ENCODE data around the gene MGAT4A. TPM values are rescaled to one million over a fixed set of nuclear protein-coding genes. Genes with fewer than 3 reads are reported as not detected.
A peak's percentile ranks its signal among the peaks of the same experiment; 100 is the strongest.

Gene MGAT4A
- total RNA-seq (10 to 100 TPM; 65.2 to 66.8 TPM), polyA plus RNA-seq (211 TPM)

- peak within 1 kb of the TSS; percentile 79 to 98 (median 95) for H3K27ac Mint-ChIP-seq
- Histone ChIP-seq H3K36me3 (ENCODE audit: insufficient read depth, low read length) (no peaks in the 10 kb centered on the region), H3K9me3 (ENCODE audit: low read length) (no peaks in the 10 kb centered on the region), H3K27me3 (ENCODE audit: insufficient read depth, low read length, poor library complexity, severe bottlenecking) (no peaks in the 10 kb centered on the region), H3K27ac (ENCODE audit: low read depth, low read length) (peak within 1 kb of the TSS; percentile 81), H3K4me3 (ENCODE audit: low read length) (peak within 1 kb of the TSS; percentile 72), H3K4me1 (ENCODE audit: insufficient read depth, low read length) (peaks cover 62% of the 10 kb centered on the region)
- ChIA-PET CTCF (interaction anchor here (1.0 to 5.1 kb wide), 13 partner anchors 21 to 122 kb away, joined by 3 to 33 read pairs (median 6); no protein-coding TSS in a partner anchor), POLR2A (interaction anchor here (1.0 to 6.4 kb wide), 12 partner anchors 17 to 266 kb away, joined by 3 to 94 read pairs (median 6); no protein-coding TSS in a partner anchor)
- H3K4me3 Mint-ChIP-seq, result peak within 1 kb of the TSS; percentile 93 to 97 (median 95)
- peaks cover 0 to 28% (median 3%) of the 10 kb centered on the region in 3 donors for H3K36me3 Mint-ChIP-seq
- H3K4me1 Mint-ChIP-seq, result peaks cover 64 to 76% (median 72%) of the 10 kb centered on the region in 3 donors
- H3K9me3 Mint-ChIP-seq, result no peaks in the 10 kb centered on the region
- DNase-seq, result peak; percentile 73 to 86 (median 81)
- no peaks in the 10 kb centered on the region for H3K27me3 Mint-ChIP-seq
Measured at GRCh38 chr2:98731041-98731893, at the start of gene MGAT4A. Gene MGAT4A (minus strand): TSS chr2:98731132. CDS start chr2:98726332, 4,800 bp downstream.

GRCh38 chr2:98778741-98779483 lies 48.0 kb upstream of the MGAT4A start:
- Mint-ChIP-seq H3K36me3 (peaks cover 0 to 12% (median 0%) of the 10 kb centered on the region in 3 donors), H3K27ac (peak overlapping the region in 1 of 8 donors; percentile 68), H3K27me3 (no peaks in the 10 kb centered on the region), H3K4me3 (no peak overlapping the region), H3K4me1 (peaks cover 12 to 22% (median 22%) of the 10 kb centered on the region in 3 donors), H3K9me3 (peaks cover 11 to 15% (median 14%) of the 10 kb centered on the region in 5 donors)
- peaks cover 16% of the 10 kb centered on the region for H3K4me1 ChIP-seq (ENCODE audit: insufficient read depth, low read length)
- H3K9me3 ChIP-seq (ENCODE audit: low read length), result no peaks in the 10 kb centered on the region
- CTCF ChIA-PET, result no interaction called here
- no peak overlapping the region for H3K27ac ChIP-seq (ENCODE audit: low read depth, low read length)
- H3K27me3 ChIP-seq (ENCODE audit: insufficient read depth, low read length, poor library complexity, severe bottlenecking), result no peaks in the 10 kb centered on the region
- H3K36me3 ChIP-seq (ENCODE audit: insufficient read depth, low read length), result no peaks in the 10 kb centered on the region
- DNase-seq, result no peak
- H3K4me3 ChIP-seq (ENCODE audit: low read length), result no peak overlapping the region
- POLR2A ChIA-PET, result no interaction called here

- no peak for DNase-seq
- Mint-ChIP-seq H3K36me3 (peaks cover 0 to 12% (median 0%) of the 10 kb centered on the region in 3 donors), H3K27ac (no peak overlapping the region), H3K4me1 (peaks cover 20 to 30% (median 29%) of the 10 kb centered on the region in 3 donors), H3K4me3 (no peak overlapping the region), H3K9me3 (peaks cover 11 to 15% (median 14%) of the 10 kb centered on the region in 5 donors), H3K27me3 (no peaks in the 10 kb centered on the region)
- Histone ChIP-seq H3K36me3 (ENCODE audit: insufficient read depth, low read length) (no peaks in the 10 kb centered on the region), H3K27ac (ENCODE audit: low read depth, low read length) (no peak overlapping the region), H3K9me3 (ENCODE audit: low read length) (no peaks in the 10 kb centered on the region), H3K27me3 (ENCODE audit: insufficient read depth, low read length, poor library complexity, severe bottlenecking) (no peaks in the 10 kb centered on the region), H3K4me3 (ENCODE audit: low read length) (no peak overlapping the region), H3K4me1 (ENCODE audit: insufficient read depth, low read length) (peaks cover 24% of the 10 kb centered on the region)
- POLR2A ChIA-PET, result no interaction called here
- CTCF ChIA-PET, result no interaction called here
Measured at GRCh38 chr2:98778151-98778550, 47.2 kb upstream of the MGAT4A start.

GRCh38 chr2:98777710-98778109 lies 46.8 kb upstream of the MGAT4A start:
- no peak overlapping the region for H3K27ac ChIP-seq (ENCODE audit: low read depth, low read length)
- Mint-ChIP-seq H3K4me1 (peaks cover 24 to 34% (median 34%) of the 10 kb centered on the region in 3 donors), H3K27me3 (peaks cover 0 to 2% of the 10 kb centered on the region in 2 donors), H3K9me3 (peaks cover 11 to 15% (median 14%) of the 10 kb centered on the region in 5 donors), H3K27ac (peak overlapping the region in 2 of 8 donors; percentile 40 to 43), H3K4me3 (no peak overlapping the region), H3K36me3 (peaks cover 0 to 12% (median 0%) of the 10 kb centered on the region in 3 donors)
- no peak for DNase-seq
- H3K4me1 ChIP-seq (ENCODE audit: insufficient read depth, low read length), result peaks cover 28% of the 10 kb centered on the region
- H3K27me3 ChIP-seq (ENCODE audit: insufficient read depth, low read length, poor library complexity, severe bottlenecking), result no peaks in the 10 kb centered on the region
- ChIA-PET CTCF (interaction anchor here (1.6 kb wide), 1 partner anchor 34 kb away, joined by 4 read pairs; no protein-coding TSS in a partner anchor), POLR2A (no interaction called here)
- H3K9me3 ChIP-seq (ENCODE audit: low read length), result no peaks in the 10 kb centered on the region
- no peaks in the 10 kb centered on the region for H3K36me3 ChIP-seq (ENCODE audit: insufficient read depth, low read length)
- no peak overlapping the region for H3K4me3 ChIP-seq (ENCODE audit: low read length)

- DNase-seq, result no peak
- Mint-ChIP-seq H3K36me3 (peaks cover 0 to 6% (median 0%) of the 10 kb centered on the region in 3 donors), H3K27ac (peak overlapping the region in 2 of 8 donors; percentile 40 to 64), H3K4me1 (peaks cover 31 to 40% (median 40%) of the 10 kb centered on the region in 3 donors), H3K4me3 (no peak overlapping the region), H3K9me3 (peaks cover 6 to 10% (median 9%) of the 10 kb centered on the region in 5 donors), H3K27me3 (peaks cover 0 to 2% of the 10 kb centered on the region in 2 donors)
- H3K9me3 ChIP-seq (ENCODE audit: low read length), result no peaks in the 10 kb centered on the region
- peaks cover 35% of the 10 kb centered on the region for H3K4me1 ChIP-seq (ENCODE audit: insufficient read depth, low read length)
- POLR2A ChIA-PET, result no interaction called here
- no peaks in the 10 kb centered on the region for H3K36me3 ChIP-seq (ENCODE audit: insufficient read depth, low read length)
- H3K27ac ChIP-seq (ENCODE audit: low read depth, low read length), result no peak overlapping the region
- no peaks in the 10 kb centered on the region for H3K27me3 ChIP-seq (ENCODE audit: insufficient read depth, low read length, poor library complexity, severe bottlenecking)
- H3K4me3 ChIP-seq (ENCODE audit: low read length), result no peak overlapping the region
- CTCF ChIA-PET, result interaction anchor here (1.2 to 1.6 kb wide), 2 partner anchors 12 to 34 kb away, joined by 3 to 4 read pairs; no protein-coding TSS in a partner anchor
Measured at GRCh38 chr2:98777076-98777475, 46.1 kb upstream of the MGAT4A start.

- Histone ChIP-seq H3K9me3 (ENCODE audit: low read length) (no peaks in the 10 kb centered on the region), H3K27me3 (ENCODE audit: insufficient read depth, low read length, poor library complexity, severe bottlenecking) (no peaks in the 10 kb centered on the region), H3K27ac (ENCODE audit: low read depth, low read length) (no peak overlapping the region), H3K4me1 (ENCODE audit: insufficient read depth, low read length) (peaks cover 44% of the 10 kb centered on the region), H3K4me3 (ENCODE audit: low read length) (no peak overlapping the region), H3K36me3 (ENCODE audit: insufficient read depth, low read length) (no peaks in the 10 kb centered on the region)
- Mint-ChIP-seq H3K27me3 (peaks cover 0 to 2% of the 10 kb centered on the region in 2 donors), H3K9me3 (peaks cover 0 to under 1% (median under 1%) of the 10 kb centered on the region in 5 donors), H3K27ac (peak overlapping the region in 5 of 8 donors; percentile 33 to 72 (median 54)), H3K36me3 (peaks cover 0 to 2% (median 0%) of the 10 kb centered on the region in 3 donors), H3K4me1 (peaks cover 40 to 50% (median 49%) of the 10 kb centered on the region in 3 donors), H3K4me3 (no peak overlapping the region)
- ChIA-PET CTCF (interaction anchor here (1.0 to 1.6 kb wide), 3 partner anchors 13 to 34 kb away, joined by 3 to 4 read pairs (median 3); no protein-coding TSS in a partner anchor), POLR2A (interaction anchor here (0.5 to 0.6 kb wide), 2 partner anchors 51 to 62 kb away, joined by 3 read pairs; no protein-coding TSS in a partner anchor)
- no peak for DNase-seq
Measured at GRCh38 chr2:98776136-98776535, 45.2 kb upstream of the MGAT4A start.

- Histone ChIP-seq H3K27me3 (ENCODE audit: insufficient read depth, low read length, poor library complexity, severe bottlenecking) (no peaks in the 10 kb centered on the region), H3K4me3 (ENCODE audit: low read length) (no peak overlapping the region), H3K27ac (ENCODE audit: low read depth, low read length) (no peak overlapping the region), H3K36me3 (ENCODE audit: insufficient read depth, low read length) (no peaks in the 10 kb centered on the region), H3K9me3 (ENCODE audit: low read length) (no peaks in the 10 kb centered on the region), H3K4me1 (ENCODE audit: insufficient read depth, low read length) (peaks cover 47% of the 10 kb centered on the region)
- Mint-ChIP-seq H3K27me3 (peaks cover 0 to 2% of the 10 kb centered on the region in 2 donors), H3K4me1 (peaks cover 45 to 56% (median 56%) of the 10 kb centered on the region in 3 donors), H3K9me3 (no peaks in the 10 kb centered on the region), H3K4me3 (no peak overlapping the region), H3K36me3 (peaks cover 0 to 5% (median 0%) of the 10 kb centered on the region in 3 donors), H3K27ac (peak overlapping the region; percentile 34 to 98 (median 53))
- DNase-seq, result no peak
- ChIA-PET CTCF (interaction anchor here (1.0 kb wide), 1 partner anchor 34 kb away, joined by 3 read pairs; no protein-coding TSS in a partner anchor), POLR2A (interaction anchor here (0.5 to 0.6 kb wide), 2 partner anchors 50 to 61 kb away, joined by 3 read pairs; no protein-coding TSS in a partner anchor)
Measured at GRCh38 chr2:98775146-98775986, 44.4 kb upstream of the MGAT4A start.

Measured in CD8-positive, alpha-beta memory T cell (primary cell).